IMR-90 (cell line): Measurements from ENCODE around the gene PPP1R13B. TPM values are rescaled to one million over a fixed set of nuclear protein-coding genes. Genes with fewer than 3 reads are reported as not detected.

ENCODE experiments used
- ATAC-seq: fragments of 200-7000 bp; cut with Tn5 transposase; 2 replicates; pipeline ENCODE4 v1.9.1; 2020; ENCODE audit warnings: low read depth, mild to moderate bottlenecking, moderate library complexity
- BruUV-seq: library from RNA; stranded (reverse); fragments of 400-500 nt; replicated peaks from 2 replicates; lab custom pipeline; 2021; lab: Mats Ljungman, UMichigan
- CTCF ChIA-PET: fragments of 300-600 bp; formaldehyde crosslinking; extraction: SDS; loops from one replicate; lab custom pipeline; 2021; ENCODE audit warnings: antibody characterized with exemption; lab: Yijun Ruan, JAX
- POLR2A ChIA-PET: fragments of 300-600 bp; sonication (Branson Sonifier 250); formaldehyde crosslinking; loops from one replicate; lab custom pipeline; 2022; ENCODE audit warnings: antibody characterized with exemption; ENCODE audit not compliant: unreplicated experiment; lab: Charles Lee
- DNase-seq: peaks from one replicate; pipeline ENCODE4 v3.0.0; 2013
- H2AFZ ChIP-seq: replicated peaks from 2 replicates; pipeline ENCODE3; 2013; ENCODE audit warnings: low read length, mild to moderate bottlenecking; ENCODE audit not compliant: poor library complexity
- H2AK5ac ChIP-seq: 2 replicates; pipeline ENCODE4 v1.6.1; 2013; ENCODE audit warnings: low read depth, low read length, inconsistent platforms
- H2AK9ac ChIP-seq: replicated peaks from 2 replicates; pipeline ENCODE3; 2013; ENCODE audit warnings: mild to moderate bottlenecking, low read depth, low read length, moderate library complexity; ENCODE audit not compliant: poor library complexity
- H2BK120ac ChIP-seq: 2 replicates; pipeline ENCODE4 v1.6.1; 2013; ENCODE audit warnings: low read depth, low read length, inconsistent platforms
- H2BK15ac ChIP-seq: 3 replicates; pipeline ENCODE4 v1.6.1; 2013; ENCODE audit warnings: low read depth, low read length, inconsistent platforms
- H2BK20ac ChIP-seq: 2 replicates; pipeline ENCODE4 v1.6.1; 2013; ENCODE audit warnings: low read depth, mild to moderate bottlenecking, inconsistent platforms, low read length, moderate library complexity
- H2BK5ac ChIP-seq: 2 replicates; pipeline ENCODE4 v1.6.1; 2013; ENCODE audit warnings: mild to moderate bottlenecking, low read depth, low read length, inconsistent platforms; ENCODE audit not compliant: poor library complexity, severe bottlenecking
- H3K14ac ChIP-seq: replicated peaks from 2 replicates; pipeline ENCODE4 v1.6.1; 2013; ENCODE audit warnings: low read depth, low read length, inconsistent platforms
- H3K18ac ChIP-seq: 2 replicates; pipeline ENCODE4 v1.6.1; 2013; ENCODE audit warnings: low read depth, low read length, control low read depth
- H3K23ac ChIP-seq: 2 replicates; pipeline ENCODE4 v1.6.1; 2013; ENCODE audit warnings: low read depth, low read length, inconsistent platforms
- H3K27ac ChIP-seq: 2 replicates; pipeline ENCODE4 v1.5.1; 2013; ENCODE audit warnings: mild to moderate bottlenecking, control low read depth, low read length; ENCODE audit not compliant: insufficient read depth
- H3K27me3 ChIP-seq: 2 replicates; pipeline ENCODE4 v1.6.1; 2013; ENCODE audit warnings: low read length; ENCODE audit not compliant: control insufficient read depth, insufficient read depth
- H3K36me3 ChIP-seq: 2 replicates; pipeline ENCODE4 v1.6.1; 2013; ENCODE audit warnings: low read length, mixed read lengths; ENCODE audit not compliant: control insufficient read depth, insufficient read depth
- H3K4ac ChIP-seq: 2 replicates; pipeline ENCODE4 v1.6.1; 2013; ENCODE audit warnings: low read depth, low read length, inconsistent platforms
- H3K4me1 ChIP-seq: 2 replicates; pipeline ENCODE4 v1.6.1; 2013; ENCODE audit warnings: low read length, mixed read lengths; ENCODE audit not compliant: control insufficient read depth, insufficient read depth
- H3K4me2 ChIP-seq: 2 replicates; pipeline ENCODE4 v1.6.1; 2013; ENCODE audit warnings: low read depth, mild to moderate bottlenecking, control low read depth, low read length, moderate library complexity
- H3K4me3 ChIP-seq: 2 replicates; pipeline ENCODE4 v1.5.1; 2013; ENCODE audit warnings: low read depth, mild to moderate bottlenecking, control low read depth, low read length, moderate library complexity; ENCODE audit not compliant: insufficient read depth
- H3K56ac ChIP-seq: 2 replicates; pipeline ENCODE4 v1.6.1; 2013; ENCODE audit warnings: low read length, inconsistent platforms; ENCODE audit not compliant: insufficient read depth; ENCODE audit errors: extremely low read depth
- H3K79me1 ChIP-seq, 2 experiments: 2 replicates each; pipeline ENCODE4 v1.6.1; 2013; ENCODE audit warnings: low read length in 2 of 2, inconsistent platforms in 1 of 2, low read depth in 1 of 2
- H3K9ac ChIP-seq: 2 replicates; pipeline ENCODE4 v1.6.1; 2013; ENCODE audit warnings: low read depth, low read length, control low read depth
- H3K9me1 ChIP-seq: 2 replicates; pipeline ENCODE4 v1.6.1; 2013; ENCODE audit warnings: low read length, inconsistent platforms; ENCODE audit not compliant: insufficient read depth
- H3K9me3 ChIP-seq: 2 replicates; pipeline ENCODE4 v1.6.1; 2013; ENCODE audit warnings: low read length; ENCODE audit not compliant: control insufficient read depth, insufficient read depth
- H4K20me1 ChIP-seq: 2 replicates; pipeline ENCODE4 v1.6.1; 2013; ENCODE audit warnings: low read length, inconsistent platforms; ENCODE audit not compliant: insufficient read depth
- H4K5ac ChIP-seq: 2 replicates; pipeline ENCODE4 v1.6.1; 2013; ENCODE audit warnings: mild to moderate bottlenecking, low read depth, low read length, control low read depth
- H4K8ac ChIP-seq, 2 experiments: 2 replicates each; pipeline ENCODE4 v1.6.1; 2013; ENCODE audit warnings: low read depth in 2 of 2, low read length in 2 of 2, control low read depth in 1 of 2, inconsistent platforms in 1 of 2
- H4K91ac ChIP-seq: 2 replicates; pipeline ENCODE4 v1.6.1; 2013; ENCODE audit warnings: low read depth, low read length, inconsistent platforms; ENCODE audit not compliant: insufficient read depth
- BHLHE40 ChIP-seq: fragments of 150-350 bp; IDR thresholded peaks from 2 replicates; pipeline ENCODE4 v1.6.1; 2016; ENCODE audit warnings: mild to moderate bottlenecking, low read depth, low read length
- CEBPB ChIP-seq: IDR thresholded peaks from 2 replicates; pipeline ENCODE4 v1.6.1; 2012; ENCODE audit warnings: low read depth, low read length, improper control_type of control experiment
- CHD1 ChIP-seq: IDR thresholded peaks from 2 replicates; pipeline ENCODE4 v1.6.1; 2012; ENCODE audit warnings: low read depth, low read length, improper control_type of control experiment
- CTCF ChIP-seq: conservative IDR thresholded peaks from 2 replicates; pipeline ENCODE4 v1.5.1; 2012; ENCODE audit warnings: mild to moderate bottlenecking, low read depth, low read length, improper control_type of control experiment
- ELK1 ChIP-seq: fragments of 150-350 bp; IDR thresholded peaks from 2 replicates; pipeline ENCODE4 v1.6.1; 2016; ENCODE audit warnings: low read depth, mild to moderate bottlenecking, low read length, moderate library complexity, borderline replicate concordance
- FOS ChIP-seq: fragments of 150-350 bp; IDR thresholded peaks from 2 replicates; pipeline ENCODE4 v1.6.1; 2016; ENCODE audit warnings: low read depth, low read length
- MAFK ChIP-seq: IDR thresholded peaks from 2 replicates; pipeline ENCODE4 v1.6.1; 2012; ENCODE audit warnings: low read depth, low read length, improper control_type of control experiment
- MAZ ChIP-seq: IDR thresholded peaks from 2 replicates; pipeline ENCODE4 v1.6.1; 2012; ENCODE audit warnings: low read depth, mild to moderate bottlenecking, low read length, improper control_type of control experiment, moderate library complexity, borderline replicate concordance
- MXI1 ChIP-seq: IDR thresholded peaks from 2 replicates; pipeline ENCODE4 v1.6.1; 2012; ENCODE audit warnings: low read depth, mild to moderate bottlenecking, low read length, moderate library complexity, borderline replicate concordance
- NFE2L2 ChIP-seq: fragments of 150-350 bp; IDR thresholded peaks from 2 replicates; pipeline ENCODE4 v1.6.1; 2016; ENCODE audit warnings: low read depth, mild to moderate bottlenecking, low read length
- POLR2A ChIP-seq: IDR thresholded peaks from 2 replicates; pipeline ENCODE4 v1.6.1; 2012; ENCODE audit warnings: mild to moderate bottlenecking, low read depth, low read length
- RAD21 ChIP-seq: IDR thresholded peaks from 2 replicates; pipeline ENCODE4 v1.6.1; 2012; ENCODE audit warnings: low read length, improper control_type of control experiment
- RCOR1 ChIP-seq: IDR thresholded peaks from 2 replicates; pipeline ENCODE4 v1.6.1; 2012; ENCODE audit warnings: mild to moderate bottlenecking, low read length, improper control_type of control experiment; ENCODE audit not compliant: insufficient replicate concordance
- RFX5 ChIP-seq: IDR thresholded peaks from 2 replicates; pipeline ENCODE4 v1.8.0; 2012; ENCODE audit warnings: low read depth, mild to moderate bottlenecking, low read length, moderate library complexity
- SMC3 ChIP-seq: fragments of 150-350 bp; IDR thresholded peaks from 2 replicates; pipeline ENCODE4 v1.6.1; 2016; ENCODE audit warnings: low read depth, mild to moderate bottlenecking, antibody characterized with exemption, low read length, moderate library complexity
- USF2 ChIP-seq: fragments of 150-350 bp; IDR thresholded peaks from 2 replicates; pipeline ENCODE4 v1.6.1; 2017; ENCODE audit warnings: mild to moderate bottlenecking, antibody characterized with exemption, low read length, low read depth
- WGBS, 2 experiments: methylation state at CpG; one replicate each; pipeline versions ENCODE4 v1.1.5 to v1.1.7; 2013; ENCODE audit warnings: missing lambda C conversion rate in 2 of 2; ENCODE audit not compliant: insufficient read length in 1 of 2; ENCODE audit errors: extremely low coverage in 2 of 2; 5-methylcytosine and 5-hydroxymethylcytosine counted together
- dilution Hi-C: fragments of 300-500 bp; cut with HindIII; formaldehyde crosslinking; loops from one replicate; pipeline ENCODE4 v1.14.3; 2018; ENCODE audit warnings: low sequenced_read_pairs; ENCODE audit not compliant: unreplicated experiment
- in situ Hi-C: fragments of 300-500 bp; cut with MboI; formaldehyde crosslinking; loops from 3 replicates; pipeline ENCODE4 v1.14.3; 2019; ENCODE audit warnings: low sequenced_read_pairs, inconsistent platforms, mixed read lengths
- intact Hi-C: fragments of 100-400 bp; cut with micrococcal nuclease; formaldehyde crosslinking; loops from 2 replicates; pipeline ENCODE4 v1.10.0; 2022
- polyA plus RNA-seq, 3 experiments: library from polyadenylated mRNA; depleted of rRNA; stranded (reverse); fragments of >200 nt; gene quantifications; 2 replicates each; pipeline ENCODE4 v1.2.3, GENCODE V29; 2012; ENCODE audit warnings: low replicate concordance in 1 of 3
- total RNA-seq: library from RNA; depleted of rRNA; stranded (reverse); fragments of >200 nt; gene quantifications from 2 replicates; pipeline ENCODE4 v1.2.3, GENCODE V29; 2012

PPP1R13B gene
- total and polyA plus RNA-seq, 2 of the 4 experiments (the other 2 are of a cell fraction), result 1.6 to 2.8 TPM

GRCh38 chr14:103741876-103742275 lies 105.5 kb downstream of the PPP1R13B start:
- BruUV-seq, result no TSS peak

More at GRCh38 chr14:103741876-103742275, 105.5 kb downstream of the PPP1R13B start:
- Histone ChIP-seq H3K23ac (no peak overlapping the region), H3K4me3 (no peak overlapping the region), H2BK15ac (no peak overlapping the region), H3K9me1 (peaks cover 7% of the 10 kb centered on the region; the same call in 1 of the 2 replicates), H4K20me1 (no peaks in the 10 kb centered on the region), H2BK120ac (no peak overlapping the region), H3K9me3 (no peaks in the 10 kb centered on the region), H3K27ac (no peak overlapping the region), H3K4me1 (peaks cover 2% of the 10 kb centered on the region; the same call in 1 of the 2 replicates), H3K14ac (no peak overlapping the region; the same call in 1 of the 2 replicates), H2AK9ac (no peak overlapping the region), H4K5ac (no peak overlapping the region), H2AFZ (no peak overlapping the region), H3K9ac (no peak overlapping the region), H2AK5ac (no peak overlapping the region), H3K27me3 (no peaks in the 10 kb centered on the region), H4K8ac (no peak overlapping the region), H3K36me3 (no peaks in the 10 kb centered on the region), H2BK5ac (no peak overlapping the region), H3K4ac (no peak overlapping the region), H3K56ac (no peak overlapping the region), H3K79me1 (0 out of 4 replicates have a peak, but pooled peaks cover 0 to 2% of the 10 kb centered on the region in 2 experiments), H3K4me2 (no peak overlapping the region), H3K18ac (no peak overlapping the region), H2BK20ac (no peak overlapping the region), H4K91ac (no peak overlapping the region)
- dilution Hi-C loops (no loop called here), in situ Hi-C loops (no loop called here), intact Hi-C loops (no loop called here)
- TF ChIP-seq CEBPB, result no peak
- TF ChIP-seq POLR2A, result no peak
- no peak for TF ChIP-seq RAD21
- no peak for TF ChIP-seq MAFK
- TF ChIP-seq RFX5, result no peak
- no peak for TF ChIP-seq CTCF
- no peak for TF ChIP-seq MXI1
- no peak for TF ChIP-seq ELK1
- TF ChIP-seq BHLHE40, result no peak
- TF ChIP-seq SMC3, result no peak
- TF ChIP-seq RCOR1, result no peak
- TF ChIP-seq FOS, result no peak
- no peak for TF ChIP-seq MAZ
- TF ChIP-seq USF2, result no peak
- no peak for TF ChIP-seq NFE2L2
- no peak for TF ChIP-seq CHD1
- DNase-seq, result no peak
- WGBS, 2 experiments, result 91% methylated on average over 6 of the region's 9 CpGs; no CpG with 5 or more reads in 1 of the 2 experiments
- CTCF ChIA-PET, result interaction anchor here (0.5 kb wide), 1 partner anchor 175 kb away, joined by 3 read pairs; no protein-coding TSS in a partner anchor
- POLR2A ChIA-PET, result no interaction called here
- no peak for ATAC-seq
